ENCODE measurements around the gene B4GALNT3.

B4GALNT3 gene

DNA sequence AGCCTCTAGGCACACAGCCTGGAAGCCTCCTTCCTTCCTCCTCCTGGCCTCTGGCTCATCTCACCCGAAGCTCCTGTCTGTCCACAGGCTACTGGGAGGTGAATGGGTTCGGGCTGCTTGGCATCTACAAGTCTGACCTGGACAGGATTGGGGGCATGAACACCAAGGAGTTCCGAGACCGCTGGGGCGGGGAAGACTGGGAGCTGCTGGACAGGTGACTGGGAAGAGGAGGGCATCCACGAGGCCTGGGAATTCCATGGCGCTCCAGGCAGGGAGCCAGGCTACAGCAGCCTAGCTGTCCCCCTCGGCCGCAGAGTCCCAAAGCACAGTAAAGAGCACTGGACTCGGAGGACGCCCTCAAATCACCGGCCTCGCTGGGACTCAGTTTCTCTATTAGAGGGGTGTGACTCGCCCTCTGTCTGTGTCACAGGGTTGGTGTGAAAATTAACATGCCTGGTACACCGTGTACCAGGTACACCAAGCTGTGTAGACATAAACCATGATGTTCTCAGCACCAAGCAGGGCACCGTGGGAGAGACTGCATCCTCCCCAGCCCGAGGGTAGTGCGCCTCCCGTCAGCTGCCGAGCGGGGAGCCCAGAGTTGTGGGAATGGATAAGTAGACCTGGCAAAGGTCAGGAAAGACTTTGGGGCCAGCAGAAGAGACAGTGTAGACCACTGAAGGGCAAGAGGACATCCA lies 99.6 kb downstream of the B4GALNT3 start:
- no peak for DNase-seq (ENCODE audit: low spot score)

DNA sequence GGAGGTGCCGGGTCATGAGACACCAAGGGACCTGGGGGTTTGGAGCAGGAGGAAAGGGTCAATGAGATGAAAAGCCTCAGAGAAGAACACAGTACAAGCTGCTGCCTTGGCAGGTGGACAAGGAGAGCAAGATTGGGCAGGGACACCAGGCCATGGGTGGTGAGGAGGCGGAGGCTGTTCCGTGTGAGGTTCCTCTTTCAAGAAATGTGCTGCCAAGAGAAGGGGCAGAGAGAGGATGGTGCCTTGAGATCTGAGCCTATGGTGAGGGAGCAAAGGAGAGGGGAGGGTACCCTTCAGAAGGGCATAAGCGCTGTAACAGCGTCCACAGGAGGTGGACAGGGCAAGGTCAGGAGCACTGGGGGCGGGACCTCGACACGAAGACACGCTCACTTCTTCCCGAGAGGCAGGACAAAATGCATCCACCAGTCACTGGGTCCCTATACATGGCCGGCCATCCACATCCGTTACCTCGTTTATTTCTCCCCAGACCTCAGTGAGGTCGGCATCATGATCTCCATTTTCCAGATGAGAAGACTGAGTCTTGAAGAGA lies 100.2 kb downstream of the B4GALNT3 start:
- no peak for DNase-seq (ENCODE audit: low spot score)

DNA sequence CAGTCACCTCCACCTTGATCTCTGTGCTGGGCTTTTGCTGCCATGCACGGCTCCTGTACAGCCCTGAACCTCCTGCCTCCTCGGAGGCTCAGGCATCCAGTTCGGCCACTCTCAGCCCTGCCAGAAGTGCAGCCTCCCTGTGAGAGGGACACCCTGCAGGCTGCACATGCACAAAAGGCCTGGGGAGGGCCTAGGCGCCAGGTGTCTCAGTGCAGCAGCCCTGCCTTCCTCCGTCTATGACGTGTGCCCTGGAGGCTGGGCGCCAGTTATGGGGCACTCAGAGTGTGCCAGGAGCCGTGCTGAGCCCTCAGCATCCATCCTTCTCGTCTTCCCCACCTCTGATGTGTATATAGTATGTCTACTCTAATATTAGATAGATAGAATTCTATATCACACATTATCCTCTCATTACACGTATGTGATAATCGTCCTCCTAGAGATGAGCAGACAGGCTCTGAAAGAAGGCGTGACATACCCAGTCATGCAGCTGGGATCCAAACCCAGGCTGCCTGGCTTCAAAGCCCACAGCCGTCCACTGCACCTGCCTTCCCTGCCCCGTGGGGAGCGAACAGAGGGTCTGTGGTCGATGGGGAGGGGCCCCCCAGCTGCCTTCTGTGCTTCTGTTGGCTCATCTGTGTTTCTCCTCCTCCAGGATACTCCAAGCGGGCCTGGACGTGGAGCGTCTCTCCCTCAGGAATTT lies 101.1 kb downstream of the B4GALNT3 start:
- DNase-seq (ENCODE audit: low spot score): no peak

DNA sequence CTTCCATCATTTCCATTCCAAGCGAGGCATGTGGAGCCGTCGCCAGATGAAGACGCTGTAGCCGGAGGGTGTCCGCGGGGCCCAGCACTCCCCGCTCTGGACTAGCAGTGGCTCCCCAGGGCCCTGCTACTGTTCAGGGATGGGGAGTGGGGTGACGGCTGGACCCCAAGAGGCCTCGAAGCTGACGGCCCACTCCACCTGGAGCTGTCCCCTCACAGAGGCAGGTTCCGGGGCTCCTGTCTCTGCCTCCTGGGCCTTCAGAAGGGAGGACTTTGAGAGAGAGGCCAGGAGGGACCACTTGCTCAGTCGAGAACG lies 101.6 kb downstream of the B4GALNT3 start:
- DNase-seq (ENCODE audit: low spot score): no peak

- DNase-seq (ENCODE audit: low spot score): no peak
Observed at GRCh38 chr12:561908-562593, 102.3 kb downstream of the B4GALNT3 start.

- DNase-seq (ENCODE audit: low spot score): no peak
Observed at GRCh38 chr12:562634-563033, 102.9 kb downstream of the B4GALNT3 start.

GRCh38 chr12:563250-563781 lies 103.6 kb downstream of the B4GALNT3 start:
- no peak for DNase-seq (ENCODE audit: low spot score)

DNA sequence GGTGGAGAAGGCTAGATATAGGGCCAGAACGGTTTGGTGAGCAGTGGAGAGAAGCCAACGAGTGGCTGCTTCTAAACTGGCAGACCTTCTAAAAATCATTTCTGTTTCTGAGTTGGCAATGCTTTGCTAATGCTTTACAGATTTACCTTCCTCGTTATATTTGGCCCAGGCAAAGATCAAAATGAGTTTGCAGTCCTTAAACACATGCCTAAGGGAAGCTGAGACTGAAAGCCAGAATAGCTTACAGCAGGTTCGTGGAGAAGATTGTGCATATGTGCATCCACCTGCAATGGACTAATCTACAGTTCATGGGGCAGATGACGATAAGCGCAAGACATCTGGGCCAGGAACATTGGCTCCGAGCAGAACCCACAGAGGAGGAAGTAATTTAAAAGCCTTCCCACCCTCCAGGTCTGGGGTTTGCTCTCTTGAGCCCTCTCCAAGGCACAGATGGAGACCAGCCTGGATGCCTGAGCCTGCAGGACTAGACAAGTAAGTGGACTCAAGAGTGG lies 104.1 kb downstream of the B4GALNT3 start:
- DNase-seq (ENCODE audit: low spot score): no peak

DNA sequence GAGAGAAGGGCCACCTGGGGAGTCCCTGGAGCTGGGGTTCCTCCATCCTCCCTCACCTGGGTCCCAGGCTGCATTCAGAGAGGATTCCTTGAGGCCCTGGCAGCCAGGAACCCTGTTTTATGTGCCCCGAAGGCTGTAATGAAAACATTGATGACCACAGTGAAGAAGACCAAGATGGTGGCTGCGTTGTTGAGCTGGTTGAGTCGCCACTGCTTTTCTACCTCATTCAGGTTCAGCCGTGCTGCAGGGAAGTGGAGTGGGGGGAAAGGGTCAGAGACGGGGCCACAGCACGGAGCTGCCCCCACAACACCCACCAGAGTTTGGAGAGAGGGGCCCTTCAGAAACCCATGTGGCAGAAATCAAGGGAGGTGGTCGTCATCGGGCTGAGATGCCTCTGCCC lies 105.4 kb downstream of the B4GALNT3 start:
- no peak for DNase-seq (ENCODE audit: low spot score)

DNA sequence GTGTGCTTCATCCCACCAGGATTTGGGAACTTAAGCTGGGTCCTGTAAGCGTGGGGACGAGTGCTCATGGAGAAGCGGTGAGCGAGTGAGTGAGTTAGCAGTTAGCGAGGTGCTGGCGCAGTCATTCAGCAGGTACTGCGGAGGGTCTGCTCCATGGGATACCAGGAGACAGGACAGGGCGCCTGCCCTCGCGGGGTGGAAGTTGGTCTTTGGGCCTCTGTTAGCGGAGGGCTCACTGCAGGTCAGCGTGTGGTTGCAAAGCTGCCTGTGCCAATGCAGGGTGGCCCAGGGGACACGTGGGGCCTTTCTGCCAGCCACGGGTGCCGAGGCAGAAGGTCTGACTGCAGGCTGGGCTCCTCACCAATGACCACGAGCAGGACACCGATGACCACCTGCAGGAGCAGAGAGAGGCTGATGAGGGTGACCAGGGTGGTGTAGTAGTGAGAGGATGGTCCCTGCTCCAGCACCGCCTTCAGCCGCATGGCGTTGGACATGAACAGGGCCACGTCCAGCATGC lies 105.9 kb downstream of the B4GALNT3 start:
- DNase-seq (ENCODE audit: low spot score): no peak

DNA sequence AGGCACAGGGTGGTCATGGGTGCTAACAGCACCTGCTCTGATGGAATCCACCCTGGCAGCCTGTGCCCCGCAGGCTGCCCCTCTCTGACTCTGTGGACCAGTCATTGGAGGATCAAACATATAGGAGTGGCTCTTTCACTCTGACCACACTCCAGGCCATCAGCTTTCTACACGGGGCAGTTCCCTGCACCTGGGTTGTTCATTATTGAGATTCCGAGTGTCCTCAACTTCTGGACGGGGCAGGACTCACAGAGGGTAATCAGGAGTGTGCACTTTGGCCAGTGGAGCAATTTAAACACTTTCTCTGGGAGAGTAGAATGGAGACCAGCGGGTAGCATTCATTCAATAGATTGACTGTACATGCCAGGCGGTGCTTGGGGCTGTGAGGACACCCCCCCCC lies 108.7 kb downstream of the B4GALNT3 start:
- DNase-seq (ENCODE audit: low spot score): no peak

DNA sequence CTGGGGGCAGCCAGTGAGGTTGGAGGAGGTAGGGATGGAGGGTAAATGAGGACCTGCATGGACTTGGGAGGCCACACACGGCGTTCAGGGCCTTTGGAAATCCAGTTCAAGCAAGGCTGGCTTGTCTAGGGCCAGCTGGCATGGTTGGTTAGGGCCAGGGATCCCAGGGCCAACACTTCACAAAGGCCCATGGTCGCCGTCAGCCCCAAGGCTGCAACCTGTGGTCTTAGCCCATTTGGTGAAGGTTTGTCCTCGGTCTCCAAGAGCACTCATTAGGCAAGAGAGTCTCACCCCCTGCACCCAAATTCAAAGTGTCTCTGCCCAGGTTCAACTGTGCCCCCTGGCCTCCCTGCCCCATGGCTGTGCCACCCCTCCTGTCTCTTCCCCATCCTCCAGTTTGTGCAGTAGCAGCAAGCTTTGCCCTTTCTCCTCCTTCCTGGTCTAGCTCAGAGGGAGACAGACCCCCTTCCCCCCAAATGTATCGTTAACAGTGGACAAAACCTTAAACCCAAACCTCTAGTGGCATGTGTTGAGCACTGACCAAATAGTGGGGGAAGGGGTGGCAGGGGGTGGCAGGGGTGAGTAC lies 109.4 kb downstream of the B4GALNT3 start:
- DNase-seq (ENCODE audit: low spot score): no peak

DNA sequence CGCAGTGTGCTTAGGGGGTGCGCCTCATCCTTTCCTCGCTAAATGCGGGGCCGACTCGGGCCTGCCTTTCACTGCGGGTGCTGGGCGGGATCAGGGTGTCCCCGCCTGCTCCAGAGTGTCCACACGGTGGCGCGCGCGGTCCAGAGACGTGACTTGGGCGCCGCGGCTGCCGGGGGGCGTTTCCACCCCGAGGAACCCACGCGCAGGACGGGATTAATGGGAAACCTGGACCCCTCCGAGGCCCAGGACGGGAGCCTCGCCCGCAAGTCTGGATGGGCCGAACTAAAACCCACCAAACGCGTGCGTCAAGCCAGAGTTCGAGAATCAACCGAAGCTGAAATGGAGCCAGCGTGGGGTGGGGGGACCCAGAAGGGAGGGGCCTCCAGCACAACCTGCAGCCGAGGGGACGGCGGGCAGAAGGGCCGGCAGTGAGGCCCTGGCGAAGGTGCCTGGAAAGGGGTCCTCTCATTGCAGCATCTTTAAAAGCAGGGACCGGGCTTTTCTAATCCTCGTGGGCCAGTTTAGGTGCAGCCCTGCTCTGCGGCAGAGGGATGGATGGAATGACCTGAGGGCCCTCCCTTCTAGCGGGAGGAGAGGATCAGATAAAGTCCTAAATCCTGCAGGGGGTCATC lies 110.2 kb downstream of the B4GALNT3 start:
- peak; percentile 91 for DNase-seq (ENCODE audit: low spot score)

DNA sequence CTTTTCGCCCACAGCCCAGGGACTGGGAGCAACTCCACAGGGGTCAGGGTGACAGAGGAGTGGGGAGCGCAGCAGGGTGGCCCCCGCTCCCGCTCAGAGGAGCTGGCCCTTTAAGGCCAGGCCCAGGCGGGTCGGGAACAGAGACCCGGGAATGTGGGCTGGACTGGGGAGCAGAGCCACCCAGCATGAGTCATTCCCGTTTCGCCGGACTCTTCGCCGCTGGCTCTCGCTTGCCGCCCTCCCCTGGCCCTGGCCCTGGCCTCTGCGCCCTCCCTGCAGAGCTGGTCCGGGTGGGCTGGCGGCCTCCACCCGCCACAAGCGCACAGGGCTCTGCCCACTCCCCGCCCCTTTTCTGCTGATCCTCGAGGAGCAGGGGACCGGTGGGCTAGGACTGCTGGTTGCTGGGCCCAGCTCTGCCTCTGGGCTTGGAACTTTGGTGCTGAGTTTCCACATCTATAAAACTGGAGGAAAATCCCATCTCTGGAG lies 110.7 kb downstream of the B4GALNT3 start:
- peak; percentile 93 for DNase-seq (ENCODE audit: low spot score)

- peak; percentile 89 for DNase-seq (ENCODE audit: low spot score)
Observed at GRCh38 chr12:570921-571794, 111.4 kb downstream of the B4GALNT3 start.

- peak; percentile 11 for DNase-seq (ENCODE audit: low spot score)
Observed at GRCh38 chr12:571795-572531, 112.2 kb downstream of the B4GALNT3 start.

GRCh38 chr12:572532-572899 lies 112.8 kb downstream of the B4GALNT3 start:
- DNase-seq (ENCODE audit: low spot score): peak; percentile 16

- DNase-seq (ENCODE audit: low spot score): no peak
Observed at GRCh38 chr12:573232-573631, 113.5 kb downstream of the B4GALNT3 start.

DNA sequence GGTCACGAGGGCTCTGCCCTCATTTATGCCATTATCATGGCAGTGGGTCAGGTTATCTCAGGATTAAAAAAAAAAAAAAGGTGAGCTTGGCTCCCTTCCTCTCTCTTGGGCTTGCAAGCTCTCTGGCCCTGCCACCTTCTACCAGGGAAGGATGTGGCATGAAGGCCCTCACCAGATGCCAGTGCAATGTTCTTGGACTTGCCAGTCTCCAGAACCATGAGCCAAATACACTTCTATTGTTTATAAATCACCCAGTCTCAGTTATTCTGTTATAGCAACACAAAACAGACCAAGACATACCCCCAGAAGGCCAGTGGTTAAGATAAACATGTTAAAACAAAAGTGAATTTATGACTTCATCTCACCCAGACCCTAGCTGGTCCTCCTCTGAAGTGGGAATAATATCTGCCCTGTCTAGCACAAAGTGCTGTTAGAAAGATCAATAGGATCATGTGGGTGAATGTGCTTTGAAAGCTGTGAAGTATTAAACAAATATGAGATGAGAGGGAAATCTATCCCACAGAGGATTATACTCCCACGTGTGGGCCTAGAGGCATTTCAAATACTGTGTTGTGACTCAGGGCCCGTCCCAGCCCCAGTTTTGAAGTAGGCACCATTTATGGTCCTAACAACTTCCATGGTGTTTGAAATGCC lies 114.9 kb downstream of the B4GALNT3 start:
- no peak for DNase-seq (ENCODE audit: low spot score)

Data from LoVo (cell line).